GM12872 (cell line): ENCODE data around the gene BCKDK.

Experiments used
- TF ChIP-seq, protein P1 (sequence below): IDR thresholded peaks from 3 replicates; pipeline ENCODE4 v1.5.1; 2011; ENCODE audit warnings: low read depth, mild to moderate bottlenecking, low read length, moderate library complexity; ENCODE audit not compliant: insufficient read depth

BCKDK gene

DNA sequence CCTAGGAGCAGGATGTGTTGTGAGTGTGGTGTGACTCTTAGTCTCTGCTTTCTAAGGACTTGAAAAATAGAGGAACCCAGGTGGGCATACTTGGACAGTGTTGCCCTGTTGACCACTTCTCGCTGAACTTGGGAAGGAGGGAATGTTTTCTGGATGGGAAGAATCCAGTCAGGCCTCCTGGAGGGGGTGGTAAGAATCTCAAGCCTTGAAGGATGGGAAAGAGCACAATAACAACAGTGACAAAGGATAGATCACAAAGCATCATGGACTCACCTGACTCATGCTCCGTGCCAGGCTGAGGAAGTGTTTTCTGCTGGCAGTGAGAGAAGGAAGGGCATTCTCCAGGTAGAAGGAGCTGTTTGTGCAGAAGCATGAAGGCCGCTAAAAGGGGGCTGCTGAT is 17.7 kb downstream of the BCKDK start:
- TF ChIP-seq, protein P1, sequence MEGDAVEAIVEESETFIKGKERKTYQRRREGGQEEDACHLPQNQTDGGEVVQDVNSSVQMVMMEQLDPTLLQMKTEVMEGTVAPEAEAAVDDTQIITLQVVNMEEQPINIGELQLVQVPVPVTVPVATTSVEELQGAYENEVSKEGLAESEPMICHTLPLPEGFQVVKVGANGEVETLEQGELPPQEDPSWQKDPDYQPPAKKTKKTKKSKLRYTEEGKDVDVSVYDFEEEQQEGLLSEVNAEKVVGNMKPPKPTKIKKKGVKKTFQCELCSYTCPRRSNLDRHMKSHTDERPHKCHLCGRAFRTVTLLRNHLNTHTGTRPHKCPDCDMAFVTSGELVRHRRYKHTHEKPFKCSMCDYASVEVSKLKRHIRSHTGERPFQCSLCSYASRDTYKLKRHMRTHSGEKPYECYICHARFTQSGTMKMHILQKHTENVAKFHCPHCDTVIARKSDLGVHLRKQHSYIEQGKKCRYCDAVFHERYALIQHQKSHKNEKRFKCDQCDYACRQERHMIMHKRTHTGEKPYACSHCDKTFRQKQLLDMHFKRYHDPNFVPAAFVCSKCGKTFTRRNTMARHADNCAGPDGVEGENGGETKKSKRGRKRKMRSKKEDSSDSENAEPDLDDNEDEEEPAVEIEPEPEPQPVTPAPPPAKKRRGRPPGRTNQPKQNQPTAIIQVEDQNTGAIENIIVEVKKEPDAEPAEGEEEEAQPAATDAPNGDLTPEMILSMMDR, result no peak

DNA sequence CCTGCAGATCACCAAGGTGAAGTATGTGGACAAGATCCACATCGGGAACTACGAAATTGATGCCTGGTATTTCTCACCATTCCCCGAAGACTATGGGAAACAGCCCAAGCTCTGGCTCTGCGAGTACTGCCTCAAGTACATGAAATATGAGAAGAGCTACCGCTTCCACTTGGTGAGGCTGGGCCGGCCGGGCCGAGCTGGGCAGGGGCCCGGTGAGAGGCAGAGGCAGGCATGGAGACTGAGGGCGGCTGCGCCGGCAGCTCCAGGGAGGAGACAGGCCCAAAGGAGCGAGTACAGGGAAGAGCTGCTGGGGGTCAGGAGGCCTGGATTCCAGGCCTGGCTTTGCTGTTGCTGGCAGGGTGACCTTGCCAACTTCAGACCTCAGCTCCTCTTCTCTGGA is 19.0 kb downstream of the BCKDK start:
- TF ChIP-seq, protein P1, result no peak

DNA sequence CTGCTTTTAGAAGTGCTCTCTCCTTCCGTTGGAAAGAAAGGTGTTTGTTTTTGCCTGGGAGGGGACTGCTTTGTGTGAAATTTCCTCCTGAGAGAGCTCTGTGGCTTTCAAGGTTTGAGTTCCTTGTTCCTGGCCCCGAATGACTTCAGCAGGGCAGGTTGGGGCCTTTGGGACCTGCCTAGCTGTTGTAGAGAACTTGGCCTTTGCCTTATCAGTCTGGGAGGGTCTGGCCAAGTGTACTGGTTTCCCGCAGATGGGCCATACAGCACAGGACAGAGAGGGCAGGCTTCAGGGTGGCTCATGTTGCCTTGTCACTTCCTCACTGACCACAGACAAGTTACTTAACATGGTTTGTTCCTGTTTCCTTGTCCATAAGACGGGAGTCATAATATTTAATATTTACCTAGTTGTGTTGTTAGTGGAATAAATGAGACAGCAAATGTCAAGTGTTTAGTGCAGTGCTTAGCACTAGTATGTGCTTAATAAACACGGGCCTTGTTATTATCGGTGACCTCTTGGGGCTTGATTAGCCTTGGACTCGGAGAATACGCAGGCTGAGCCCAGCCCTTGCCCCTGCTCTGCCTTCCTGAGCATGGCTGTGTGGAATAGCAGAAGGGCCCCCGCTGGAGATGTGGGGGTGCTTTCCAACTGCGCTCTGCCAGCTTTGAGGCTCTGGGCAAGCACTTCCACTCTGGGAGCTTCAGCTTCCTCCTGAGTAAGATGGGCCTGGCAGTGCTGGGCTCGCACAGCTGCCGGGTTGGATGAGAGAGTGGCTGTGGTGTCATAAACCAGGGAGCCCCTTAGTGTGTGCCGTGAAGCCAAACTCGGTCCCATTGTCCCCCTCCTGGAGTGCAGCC is 20.8 kb downstream of the BCKDK start:
- TF ChIP-seq, protein P1, result no peak

DNA sequence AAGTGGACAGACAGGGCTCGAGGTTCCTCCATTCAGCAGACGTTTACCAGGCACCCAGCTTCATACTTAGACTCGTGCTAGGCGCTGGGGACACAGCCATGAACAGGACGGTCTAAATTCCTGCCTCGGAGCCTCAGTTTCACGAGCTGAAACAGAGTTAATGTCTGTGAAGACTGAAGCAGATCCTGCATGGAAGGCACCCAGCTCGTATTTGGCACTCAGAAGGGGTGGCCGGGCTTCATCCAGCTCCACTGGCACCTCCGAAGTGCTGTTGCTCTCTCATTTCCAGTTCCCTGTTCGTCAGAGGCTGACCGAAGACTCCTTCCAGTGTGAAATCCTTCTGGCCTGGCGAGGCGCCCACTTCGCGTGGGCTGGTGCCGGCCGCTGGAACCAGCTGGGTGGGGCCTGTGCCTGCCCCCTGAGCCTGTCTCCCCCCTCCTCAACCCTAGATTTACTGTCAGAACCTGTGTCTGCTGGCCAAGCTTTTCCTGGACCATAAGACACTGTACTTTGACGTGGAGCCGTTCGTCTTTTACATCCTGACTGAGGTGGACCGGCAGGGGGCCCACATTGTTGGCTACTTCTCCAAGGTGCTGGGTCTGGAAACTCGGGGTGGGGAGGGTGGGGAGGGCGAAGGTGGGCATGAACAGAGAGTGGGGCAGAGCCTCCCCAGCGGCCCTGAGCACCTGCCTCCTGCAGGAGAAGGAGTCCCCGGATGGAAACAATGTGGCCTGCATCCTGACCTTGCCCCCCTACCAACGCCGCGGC is 21.6 kb downstream of the BCKDK start:
- TF ChIP-seq, protein P1, result no peak

DNA sequence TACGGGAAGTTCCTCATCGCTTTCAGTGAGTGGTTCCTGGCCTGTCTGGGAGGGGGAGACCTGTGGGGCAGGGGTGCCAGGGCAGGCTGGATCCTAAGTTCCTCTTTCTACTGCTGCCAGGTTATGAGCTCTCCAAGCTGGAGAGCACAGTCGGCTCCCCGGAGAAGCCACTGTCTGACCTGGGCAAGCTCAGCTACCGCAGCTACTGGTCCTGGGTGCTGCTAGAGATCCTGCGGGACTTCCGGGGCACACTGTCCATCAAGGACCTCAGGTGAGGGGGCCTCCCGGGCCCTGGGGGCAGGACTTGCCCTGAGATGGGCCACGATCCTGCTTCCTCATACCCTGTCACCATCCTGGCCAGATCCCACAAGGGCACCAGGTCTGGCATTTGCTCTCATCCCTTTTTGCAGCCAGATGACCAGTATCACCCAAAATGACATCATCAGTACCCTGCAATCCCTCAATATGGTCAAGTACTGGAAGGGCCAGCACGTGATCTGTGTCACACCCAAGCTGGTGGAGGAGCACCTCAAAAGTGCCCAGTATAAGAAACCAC is 22.2 kb downstream of the BCKDK start:
- TF ChIP-seq, protein P1, result no peak

DNA sequence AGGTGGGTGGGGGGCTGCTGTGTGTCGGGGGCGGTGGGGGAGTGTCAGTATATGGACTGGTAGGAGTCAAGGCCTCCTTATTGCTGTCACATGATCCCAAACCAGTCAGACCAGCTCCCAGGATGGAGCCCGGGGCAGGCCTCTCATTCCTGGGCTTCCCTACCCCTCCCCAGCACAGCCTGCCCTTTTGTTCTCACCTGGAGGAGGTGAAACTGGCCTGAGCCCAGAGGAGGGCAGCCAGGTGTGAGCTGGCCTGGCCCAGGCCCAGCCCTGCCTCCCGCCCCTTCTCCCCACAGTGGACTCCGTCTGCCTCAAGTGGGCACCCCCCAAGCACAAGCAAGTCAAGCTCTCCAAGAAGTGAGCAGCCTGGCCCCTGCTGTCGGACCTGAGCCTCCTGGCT is 22.7 kb downstream of the BCKDK start:
- TF ChIP-seq, protein P1, result no peak

GRCh38 chr16:31131416-31131815 is 23.2 kb downstream of the BCKDK start:
- TF ChIP-seq, protein P1, result no peak
